Left ventricle myocardium inferior (tissue), 1 donor: ENCODE results near the gene SPECC1L. TPM values are rescaled to one million over a fixed set of nuclear protein-coding genes. Genes with fewer than 3 reads are reported as not detected.
A peak's percentile ranks its signal among the peaks of the same experiment; 100 is the strongest.
"Not testable (repeated sequence)": the region's sequence is repeated elsewhere in the genome, so short reads cannot be mapped to it uniquely, and the experiment has no call there.

Source experiments
- DNase-seq: peaks from one replicate; pipeline ENCODE4 v3.0.0-alpha.2; 2020
- H3K27ac ChIP-seq: fragments of 200-600 bp; replicated peaks from 2 replicates; pipeline ENCODE4 v1.8.0; 2021
- H3K27me3 ChIP-seq: fragments of 200-600 bp; 2 replicates; pipeline ENCODE4 v1.8.0; 2021; ENCODE audit warnings: low read depth
- H3K36me3 ChIP-seq: fragments of 200-600 bp; 2 replicates; pipeline ENCODE4 v1.8.0; 2021
- H3K4me1 ChIP-seq: fragments of 200-600 bp; 2 replicates; pipeline ENCODE4 v1.8.0; 2021
- H3K4me3 ChIP-seq: fragments of 200-600 bp; 2 replicates; pipeline ENCODE4 v1.8.0; 2021; ENCODE audit warnings: mild to moderate bottlenecking, moderate library complexity
- H3K9me3 ChIP-seq: fragments of 200-600 bp; replicated peaks from 2 replicates; pipeline ENCODE4 v1.8.0; 2021
- CTCF ChIP-seq: fragments of 200-600 bp; IDR thresholded peaks from 2 replicates; pipeline ENCODE4 v1.8.0; 2021; ENCODE audit warnings: antibody characterized with exemption, mild to moderate bottlenecking, borderline replicate concordance
- intact Hi-C: fragments of 100-400 bp; cut with micrococcal nuclease; formaldehyde crosslinking; loops from one replicate; pipeline ENCODE4 v1.11.0; 2022
- total RNA-seq: library from RNA; stranded (reverse); fragmentation: NEBNext Ultra II Directional; extraction: Animal tissue kit (Norgen Biotek cat#: 25700); gene quantifications from one replicate; pipeline ENCODE4 v1.2.1, GENCODE V29; 2021
- donor health status: DM: no; HTN: yes; CAD: no; lungs with severe emphysema.

The SPECC1L gene
- total RNA-seq, 1 donor from 2014 or later: 51.9 TPM

DNA sequence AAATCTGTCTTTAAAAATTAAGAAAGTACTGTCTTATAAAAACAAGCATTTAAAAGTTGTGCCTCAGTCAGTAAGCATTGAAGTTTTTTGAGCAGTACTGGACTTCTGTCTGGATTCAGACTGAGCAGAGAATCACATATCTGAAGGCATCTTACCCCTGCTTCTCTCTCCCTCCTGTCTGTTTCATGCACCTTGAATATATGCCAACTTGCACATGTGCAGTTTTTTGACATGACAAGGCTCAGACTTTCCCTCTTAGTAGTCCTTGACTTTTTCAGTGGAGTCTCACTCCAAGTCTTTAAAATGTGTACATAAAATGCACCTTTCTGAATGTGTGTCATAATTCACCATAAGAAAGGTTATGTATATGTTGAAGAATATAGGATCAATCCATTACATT, 19.8 kb downstream of the SPECC1L start:
- Histone ChIP-seq H3K9me3 (no peaks in the 10 kb centered on the region), H3K4me3 (no peak overlapping the region), H3K27ac (peak overlapping the region; percentile 88), H3K36me3 (no peaks in the 10 kb centered on the region), H3K27me3 (no peaks in the 10 kb centered on the region), H3K4me1 (peaks cover 88% of the 10 kb centered on the region)
- no peak for TF ChIP-seq CTCF
- intact Hi-C loops: no loop called here
- no peak for DNase-seq

GRCh38 chr22:24291515-24292201, 21.0 kb downstream of the SPECC1L start:
- Histone ChIP-seq H3K9me3 (no peaks in the 10 kb centered on the region), H3K4me3 (no peak overlapping the region), H3K27ac (peak overlapping the region; percentile 88), H3K4me1 (peaks cover 83% of the 10 kb centered on the region), H3K36me3 (no peaks in the 10 kb centered on the region), H3K27me3 (no peaks in the 10 kb centered on the region)
- intact Hi-C loops: no loop called here
- no peak for TF ChIP-seq CTCF
- DNase-seq: no peak

DNA sequence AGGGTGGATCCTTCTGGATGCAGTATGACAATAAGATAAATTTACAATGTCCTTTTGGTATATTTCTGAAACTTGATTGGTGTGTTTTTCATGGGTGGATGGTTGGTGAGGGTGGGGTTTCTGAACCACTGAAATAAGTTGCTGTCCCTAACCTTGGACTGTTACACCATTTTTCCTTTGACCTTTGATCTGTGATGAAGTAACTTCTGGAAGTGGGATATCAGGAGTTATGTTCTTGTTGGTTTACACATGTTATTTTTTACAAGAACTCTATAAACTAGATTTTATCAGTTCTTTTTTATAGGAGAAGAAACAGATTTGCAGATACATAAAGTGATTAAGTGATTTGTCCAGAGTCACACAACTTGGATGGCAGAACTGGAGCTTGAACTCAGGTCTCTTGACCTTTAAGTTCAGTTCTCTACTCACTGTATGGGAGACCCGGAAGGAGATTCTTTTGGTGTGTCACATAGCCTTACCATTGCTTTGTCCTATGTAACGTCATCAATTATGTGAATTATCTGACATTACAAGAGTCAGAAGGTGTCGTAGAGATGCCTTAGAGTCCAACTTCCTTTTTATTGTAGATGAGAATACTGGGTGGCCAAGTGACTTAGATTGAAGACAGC, 21.7 kb downstream of the SPECC1L start:
- Histone ChIP-seq H3K27ac (peak overlapping the region; percentile 88), H3K4me1 (peaks cover 79% of the 10 kb centered on the region)
- DNase-seq, intact Hi-C loops, H3K4me3 ChIP-seq, H3K27me3 ChIP-seq, H3K9me3 ChIP-seq, H3K36me3 ChIP-seq: not testable (repeated sequence)

DNA sequence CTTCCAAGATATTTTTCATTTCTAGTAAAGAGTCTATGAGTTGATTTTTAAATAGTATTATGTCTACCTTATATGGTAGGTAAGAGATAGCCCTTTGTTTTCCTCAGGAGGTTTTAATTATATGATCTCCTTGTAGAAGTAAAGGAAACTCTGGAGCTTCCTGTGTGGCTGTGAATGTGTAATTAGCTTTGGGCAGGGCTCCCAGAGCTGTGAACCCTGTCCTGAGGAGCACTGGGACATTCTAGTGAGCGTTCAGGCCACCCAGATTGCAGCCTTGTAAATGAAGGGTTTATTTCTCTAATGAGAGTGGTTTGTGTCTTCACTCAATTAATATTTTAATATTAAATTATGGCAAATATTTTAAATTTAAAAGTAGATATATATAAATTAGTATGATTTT, 24.3 kb downstream of the SPECC1L start:
- H3K36me3 ChIP-seq, DNase-seq, H3K4me3 ChIP-seq, H3K9me3 ChIP-seq, intact Hi-C loops, H3K27me3 ChIP-seq: not testable (repeated sequence)
- Histone ChIP-seq H3K4me1 (peaks cover 70% of the 10 kb centered on the region), H3K27ac (peak overlapping the region; percentile 54)

- H3K27me3 ChIP-seq, H3K4me3 ChIP-seq, H3K27ac ChIP-seq, intact Hi-C loops, DNase-seq, H3K36me3 ChIP-seq, H3K9me3 ChIP-seq: not testable (repeated sequence)
- peaks cover 64% of the 10 kb centered on the region for H3K4me1 ChIP-seq
Observed at GRCh38 chr22:24298497-24299155, 28.0 kb downstream of the SPECC1L start.

DNA sequence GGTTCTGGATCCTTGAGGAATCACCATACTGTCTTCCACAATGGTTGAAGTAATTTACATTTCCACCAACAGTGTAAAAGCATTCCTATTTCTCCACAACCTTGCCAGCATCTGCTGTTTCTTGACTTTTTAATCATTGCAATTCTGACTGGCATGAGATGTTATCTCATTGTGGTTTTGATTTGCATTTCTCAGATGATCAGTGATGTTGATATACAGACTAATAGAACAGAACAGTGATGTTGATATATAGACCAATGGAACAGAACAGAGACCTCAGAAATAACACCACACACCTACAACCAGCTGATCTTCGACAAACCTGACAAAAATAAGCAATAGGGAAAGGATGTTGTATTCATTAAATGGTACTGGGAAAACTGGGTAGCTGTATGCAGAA, 29.9 kb downstream of the SPECC1L start:
- H3K4me1 ChIP-seq: peaks cover 72% of the 10 kb centered on the region
- H3K27me3 ChIP-seq, intact Hi-C loops: not testable (repeated sequence)

GRCh38 chr22:24302591-24302990, 32.0 kb downstream of the SPECC1L start:
- TF ChIP-seq CTCF: no peak
- peaks cover 76% of the 10 kb centered on the region for H3K4me1 ChIP-seq
- H3K36me3 ChIP-seq: peaks cover 28% of the 10 kb centered on the region
- no peak for DNase-seq
- H3K27ac ChIP-seq: peak overlapping the region; percentile 77
- H3K9me3 ChIP-seq: peaks cover 6% of the 10 kb centered on the region
- H3K4me3 ChIP-seq: no peak overlapping the region
- intact Hi-C loops: no loop called here
- no peaks in the 10 kb centered on the region for H3K27me3 ChIP-seq

More for the DNA sequence above, 29.9 kb downstream of the SPECC1L start:
- not testable (repeated sequence) for H3K27ac ChIP-seq, H3K9me3 ChIP-seq, DNase-seq, H3K4me3 ChIP-seq
- peaks cover 10% of the 10 kb centered on the region for H3K36me3 ChIP-seq
